H1 (cell line): ENCODE data around the gene LRRC26. TPM values are rescaled to one million over a fixed set of nuclear protein-coding genes. Genes with fewer than 3 reads are reported as not detected.
A peak's percentile ranks its signal among the peaks of the same experiment; 100 is the strongest.

Experiments
- CTCF ChIA-PET: fragments of 300-600 bp; sonication (Branson Sonifier 250); formaldehyde crosslinking; loops from one replicate; lab custom pipeline; 2021; ENCODE audit not compliant: partially characterized antibody; lab: Charles Lee
- POLR2A ChIA-PET: fragments of 300-600 bp; sonication (Branson Sonifier 250); formaldehyde crosslinking; loops from one replicate; lab custom pipeline; 2021; ENCODE audit warnings: inconsistent platforms; ENCODE audit not compliant: partially characterized antibody; lab: Charles Lee
- DNase-seq, 2 experiments: peaks; one replicate each; pipeline versions ENCODE4 v3.0.0 to v3.0.0-alpha.2; 2010 to 2022; ENCODE audit warnings: low spot score in 2 of 2, low read depth in 1 of 2, mixed read lengths in 1 of 2
- FAIRE-seq: peaks from 2 replicates; lab custom pipeline; 2011; peaks lifted over from hg19 to GRCh38; lab: Jason Lieb, UNC
- H2AFZ ChIP-seq: 2 replicates; pipeline ENCODE4 v1.8.1; 2012; ENCODE audit warnings: low read length, inconsistent platforms
- H2AK5ac ChIP-seq: 2 replicates; pipeline ENCODE4 v1.6.1; 2013; ENCODE audit warnings: low read depth, low read length
- H2BK120ac ChIP-seq: replicated peaks from 2 replicates; pipeline ENCODE3; 2013; ENCODE audit warnings: low read depth, low read length, inconsistent platforms
- H2BK12ac ChIP-seq: 2 replicates; pipeline ENCODE4 v1.6.1; 2013; ENCODE audit warnings: low read depth, low read length
- H2BK15ac ChIP-seq: 2 replicates; pipeline ENCODE4 v1.6.1; 2013; ENCODE audit warnings: low read length
- H2BK20ac ChIP-seq: 2 replicates; pipeline ENCODE4 v1.6.1; 2013; ENCODE audit warnings: low read length
- H2BK5ac ChIP-seq: 2 replicates; pipeline ENCODE4 v1.6.1; 2013; ENCODE audit warnings: low read depth, low read length
- H3K14ac ChIP-seq: 2 replicates; pipeline ENCODE4 v1.6.1; 2013; ENCODE audit warnings: inconsistent platforms; ENCODE audit not compliant: insufficient read length
- H3K18ac ChIP-seq: 2 replicates; pipeline ENCODE4 v1.6.1; 2013; ENCODE audit warnings: low read length; ENCODE audit errors: extremely low read depth
- H3K23ac ChIP-seq: 2 replicates; pipeline ENCODE4 v1.6.1; 2013; ENCODE audit warnings: inconsistent platforms; ENCODE audit not compliant: insufficient read length
- H3K23me2 ChIP-seq: 2 replicates; pipeline ENCODE4 v1.6.1; 2013; ENCODE audit warnings: low read depth, low read length
- H3K27ac ChIP-seq: 2 replicates; pipeline ENCODE4 v1.6.1; 2011; ENCODE audit warnings: low read depth, low read length, inconsistent platforms
- H3K27me3 ChIP-seq, 4 experiments: replicated peaks in 1 of 4; 1 replicate in 1 of 4; 2 replicates in 3 of 4; pipeline versions ENCODE4 v1.6.1 to v1.8.1; 2011 to 2013; ENCODE audit warnings: low read length in 3 of 4, mild to moderate bottlenecking in 3 of 4, inconsistent platforms in 2 of 4, mixed read lengths in 2 of 4, moderate library complexity in 1 of 4; ENCODE audit not compliant: control insufficient read depth in 3 of 4, insufficient read depth in 3 of 4; ENCODE audit errors: extremely low read depth in 1 of 4
- H3K36me3 ChIP-seq, 4 experiments: 2 replicates each; pipeline versions ENCODE4 v1.6.1 to v1.8.1; 2011 to 2013; ENCODE audit warnings: mild to moderate bottlenecking in 4 of 4, low read length in 3 of 4, moderate library complexity in 2 of 4, control low read depth in 1 of 4, inconsistent platforms in 1 of 4; ENCODE audit not compliant: insufficient read depth in 4 of 4, control insufficient read depth in 2 of 4
- H3K4ac ChIP-seq: replicated peaks from 2 replicates; pipeline ENCODE3; 2013; ENCODE audit warnings: low read length, low read depth, mixed read lengths, inconsistent platforms; ENCODE audit not compliant: insufficient read length
- H3K4me1 ChIP-seq, 4 experiments: replicated peaks in 1 of 4; 1 replicate in 1 of 4; 2 replicates in 3 of 4; pipeline versions ENCODE4 v1.6.1 to v1.8.1; 2011 to 2013; ENCODE audit warnings: low read length in 3 of 4, inconsistent platforms in 2 of 4, mixed read lengths in 1 of 4; ENCODE audit not compliant: insufficient read depth in 4 of 4, control insufficient read depth in 3 of 4
- H3K4me2 ChIP-seq, 2 experiments: 2 replicates each; pipeline versions ENCODE4 v1.6.1 to v1.8.1; 2011 to 2013; ENCODE audit warnings: low read depth in 2 of 2, low read length in 2 of 2, control low read depth in 1 of 2, inconsistent platforms in 1 of 2, mild to moderate bottlenecking in 1 of 2; ENCODE audit not compliant: insufficient read depth in 1 of 2
- H3K4me3 ChIP-seq, 4 experiments: fragments of 200-600, 300-600 bp in 1 of 4; sonication (generic), shearing (Covaris generic), sonication (Bioruptor Twin) in 1 of 4; 2 replicates each; pipeline versions ENCODE4 v1.5.1 to v1.8.1; 2011 to 2016; ENCODE audit warnings: low read length in 4 of 4, low read depth in 3 of 4, control low read depth in 2 of 4, inconsistent platforms in 2 of 4, mild to moderate bottlenecking in 2 of 4, mixed read lengths in 1 of 4, moderate library complexity in 1 of 4; ENCODE audit not compliant: insufficient read depth in 2 of 4; ENCODE audit errors: extremely low read depth in 1 of 4
- H3K56ac ChIP-seq: replicated peaks from 2 replicates; pipeline ENCODE3; 2013; ENCODE audit warnings: low read depth, mild to moderate bottlenecking, mixed read lengths, low read length, inconsistent platforms; ENCODE audit not compliant: insufficient read length
- H3K79me1 ChIP-seq: 2 replicates; pipeline ENCODE4 v1.6.1; 2013; ENCODE audit warnings: low read depth, low read length, control low read depth
- H3K79me2 ChIP-seq, 2 experiments: 2 replicates each; pipeline versions ENCODE4 v1.6.1 to v1.8.1; 2012 to 2013; ENCODE audit warnings: low read length in 2 of 2, mild to moderate bottlenecking in 2 of 2, inconsistent platforms in 1 of 2; ENCODE audit not compliant: insufficient read depth in 2 of 2, control insufficient read depth in 1 of 2
- H3K9ac ChIP-seq, 4 experiments: replicated peaks in 1 of 4; 1 replicate in 1 of 4; 2 replicates in 3 of 4; pipeline versions ENCODE4 v1.6.1 to v1.8.1; 2011 to 2013; ENCODE audit warnings: low read depth in 3 of 4, low read length in 3 of 4, control low read depth in 2 of 4, mild to moderate bottlenecking in 2 of 4, moderate library complexity in 2 of 4, inconsistent platforms in 1 of 4; ENCODE audit errors: extremely low read depth in 1 of 4
- H3K9me3 ChIP-seq, 2 experiments: 2 replicates each; pipeline versions ENCODE4 v1.6.1 to v1.8.1; 2012 to 2013; ENCODE audit warnings: mild to moderate bottlenecking in 2 of 2, moderate library complexity in 2 of 2, control low read depth in 1 of 2, inconsistent platforms in 1 of 2, low read depth in 1 of 2, low read length in 1 of 2, mixed read lengths in 1 of 2; ENCODE audit not compliant: insufficient read depth in 2 of 2
- H4K20me1 ChIP-seq, 2 experiments: replicated peaks in 1 of 2; 2 replicates each; pipeline versions ENCODE3 to v1.8.1; 2011 to 2013; ENCODE audit warnings: inconsistent platforms in 2 of 2, low read length in 2 of 2, mild to moderate bottlenecking in 1 of 2; ENCODE audit not compliant: insufficient read depth in 2 of 2, control insufficient read depth in 1 of 2
- H4K5ac ChIP-seq: 2 replicates; pipeline ENCODE4 v1.6.1; 2013; ENCODE audit warnings: low read length, low read depth, mixed read lengths, inconsistent platforms; ENCODE audit not compliant: insufficient read length
- H4K8ac ChIP-seq: 2 replicates; pipeline ENCODE4 v1.8.0; 2013; ENCODE audit warnings: mild to moderate bottlenecking, moderate library complexity, low read length, inconsistent platforms; ENCODE audit not compliant: insufficient read depth; ENCODE audit errors: extremely low read depth
- H4K91ac ChIP-seq: replicated peaks from 2 replicates; pipeline ENCODE3; 2013; ENCODE audit warnings: low read length, mixed read lengths, inconsistent platforms; ENCODE audit not compliant: insufficient read length
- SIX5 ChIP-seq: IDR thresholded peaks from 2 replicates; pipeline ENCODE4 v1.6.1; 2011; ENCODE audit warnings: mild to moderate bottlenecking, low read depth, low read length
- SP2 ChIP-seq: IDR thresholded peaks from 2 replicates; pipeline ENCODE4 v1.6.1; 2012; ENCODE audit warnings: mild to moderate bottlenecking, low read length, inconsistent platforms
- SP4 ChIP-seq: IDR thresholded peaks from 2 replicates; pipeline ENCODE4 v1.6.1; 2012; ENCODE audit warnings: low read length, inconsistent platforms
- WGBS, 2 experiments: shearing (Covaris generic) in 1 of 2; methylation state at CpG; one replicate each; pipeline versions ENCODE4 v1.1.6 to v1.1.7; 2013 to 2015; ENCODE audit warnings: low lambda C conversion rate in 2 of 2, mixed read lengths in 2 of 2, inconsistent platforms in 1 of 2, low coverage in 1 of 2, missing lambda C conversion rate in 1 of 2; ENCODE audit not compliant: insufficient replicate concordance in 2 of 2, insufficient coverage in 1 of 2, insufficient read length in 1 of 2; ENCODE audit errors: extremely low coverage in 1 of 2, missing lambda C conversion rate in 1 of 2; 5-methylcytosine and 5-hydroxymethylcytosine counted together
- polyA plus RNA-seq, 7 experiments: library from polyadenylated mRNA; depleted of rRNA in 3 of 7; stranded (reverse) in 5 of 7; unstranded in 2 of 7; fragments of >200 nt in 5 of 7; fragments of 200-250 nt in 2 of 7; gene quantifications; 1 replicate in 5 of 7; 2 replicates in 1 of 7; 4 replicates in 1 of 7; pipeline versions ENCODE4 v1.2.1 to v1.2.3, GENCODE V29; 2011 to 2013; ENCODE audit warnings: missing spikeins in 2 of 7, mixed read lengths in 2 of 7
- total RNA-seq: library from RNA; stranded (reverse); fragmentation: NEBNext Ultra II Directional; extraction: Animal tissue kit (Norgen Biotek cat#: 25700); gene quantifications from 2 replicates; pipeline ENCODE4 v1.2.1, GENCODE V29; 2021

Gene LRRC26
- total and polyA plus RNA-seq, 2 of the 8 experiments (the other 6 are each of a cell fraction or from before 2014, with no cell fraction given) = 0.34 to 0.85 TPM

DNA sequence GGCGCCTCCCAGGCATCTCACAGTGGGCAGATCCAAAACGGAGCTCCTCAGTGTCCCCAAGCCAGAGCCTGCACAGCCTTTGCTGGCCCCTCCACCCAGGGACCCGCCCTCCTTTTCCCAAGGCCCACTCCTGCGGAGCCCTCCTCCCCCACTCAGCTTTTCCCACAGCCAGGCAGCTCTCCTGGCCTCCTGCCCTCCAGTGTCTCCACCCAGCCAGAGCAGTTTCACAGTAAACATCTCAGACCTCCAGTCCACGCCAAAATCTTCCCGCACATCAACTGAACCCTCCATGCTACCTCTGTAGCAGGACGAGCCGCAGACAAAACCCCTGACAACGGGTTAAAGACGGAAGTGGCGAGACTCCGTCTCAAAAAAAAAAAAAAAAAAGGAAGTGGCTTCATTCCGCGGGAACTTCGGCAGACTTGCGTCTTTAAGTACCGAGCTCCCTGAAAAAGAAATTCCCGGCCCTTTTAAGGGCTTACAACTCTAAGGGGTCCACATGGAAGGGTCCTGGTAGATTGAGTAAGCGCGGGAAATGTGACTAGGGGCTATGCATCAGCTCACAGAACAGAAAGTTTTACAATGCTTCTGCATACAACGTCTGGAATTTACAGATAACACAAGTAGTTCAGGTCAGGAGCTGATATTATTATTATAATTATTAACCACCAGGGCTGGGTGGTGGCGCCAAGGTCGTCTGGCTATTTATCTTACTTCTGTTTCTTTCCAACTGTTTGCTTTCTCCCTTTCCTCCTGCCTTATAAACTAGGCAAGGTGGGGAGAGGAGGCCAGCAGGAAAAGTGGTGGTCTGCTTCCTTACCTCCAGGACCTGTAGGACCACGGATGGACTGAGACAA, 42.3 kb downstream of the LRRC26 start:
- Histone ChIP-seq H3K27me3 (peaks cover 0 to 6% (median 4%) of the 10 kb centered on the region in 4 experiments; a peak in 4 of 7 replicates), H3K79me1 (peaks cover 2% of the 10 kb centered on the region; the same call in 1 of the 2 replicates), H3K56ac (no peak overlapping the region), H4K20me1 (no peaks in the 10 kb centered on the region), H2BK20ac (no peak overlapping the region), H3K27ac (no peak overlapping the region), H2BK15ac (no peak overlapping the region), H2BK5ac (no peak overlapping the region), H3K18ac (no peak overlapping the region), H2AK5ac (no peak overlapping the region), H3K9ac (no peak overlapping the region), H3K79me2 (peaks cover 0 to 7% of the 10 kb centered on the region in 2 experiments; a peak in 1 of 4 replicates), H3K23me2 (peaks cover 7% of the 10 kb centered on the region; the same call in 1 of the 2 replicates), H3K4me2 (peak overlapping the region in 1 of 2 experiments; percentile 97; a peak in 1 of 4 replicates), H4K91ac (no peak overlapping the region), H3K4me3 (no peak overlapping the region; a peak in 1 of 8 replicates), H3K4me1 (peaks cover 0 to 11% (median 5%) of the 10 kb centered on the region in 4 experiments; a peak in 4 of 7 replicates), H4K8ac (no peak overlapping the region), H4K5ac (no peak overlapping the region), H3K4ac (no peak overlapping the region), H2AFZ (no peak overlapping the region), H3K36me3 (no peaks in the 10 kb centered on the region), H3K23ac (no peak overlapping the region), H2BK12ac (no peak overlapping the region), H2BK120ac (no peak overlapping the region), H3K14ac (no peak overlapping the region), H3K9me3 (no peaks in the 10 kb centered on the region)
- no peak for DNase-seq
- 90% methylated on average over 22 of the region's 24 CpGs; no CpG with 5 or more reads in 1 of the 2 experiments for WGBS, 2 experiments
- TF ChIP-seq SP4 (no peak), SIX5 (no peak), SP2 (no peak)
- no peak for FAIRE-seq
- CTCF ChIA-PET = interaction anchor here (0.6 to 1.3 kb wide), 7 partner anchors 9 to 308 kb away, joined by 3 to 6 read pairs (median 4); no protein-coding TSS in a partner anchor
- POLR2A ChIA-PET = interaction anchor here (0.6 to 1.4 kb wide), 4 partner anchors 13 to 113 kb away, joined by 3 to 5 read pairs (median 4); partner anchors contain the start of gene TMEM210
